Measurements from ENCODE around the gene GRM5. TPM values are rescaled to one million over a fixed set of nuclear protein-coding genes. Genes with fewer than 3 reads are reported as not detected.
"Not testable (repeated sequence)": the region's sequence is repeated elsewhere in the genome, so short reads cannot be mapped to it uniquely, and the experiment has no call there.

GRM5 gene
- total RNA-seq, 1 experiment from 2014 or later, result 0.34 TPM

GRCh38 chr11:88838139-88838538 is 227.6 kb downstream of the GRM5 start:
- peak; percentile 54 for DNase-seq (ENCODE audit: low read depth)

GRCh38 chr11:88835709-88836108 is 230.1 kb downstream of the GRM5 start:
- DNase-seq (ENCODE audit: low read depth), result not testable (repeated sequence)

GRCh38 chr11:88831303-88831890 is 234.4 kb downstream of the GRM5 start:
- DNase-seq (ENCODE audit: low read depth), result no peak

- peak; percentile 14 for DNase-seq (ENCODE audit: low read depth)
Observed at GRCh38 chr11:88827018-88827676, 238.6 kb downstream of the GRM5 start.

GRCh38 chr11:88819616-88820015 is 246.2 kb downstream of the GRM5 start:
- no peak for DNase-seq (ENCODE audit: low read depth)

GRCh38 chr11:88818978-88819377 is 246.8 kb downstream of the GRM5 start:
- no peak for DNase-seq (ENCODE audit: low read depth)

GRCh38 chr11:88815505-88815904 is 250.3 kb downstream of the GRM5 start:
- DNase-seq (ENCODE audit: low read depth), result no peak

- DNase-seq (ENCODE audit: low read depth), result no peak
Observed at GRCh38 chr11:88814076-88814475, 251.7 kb downstream of the GRM5 start.

- no peak for DNase-seq (ENCODE audit: low read depth)
Observed at GRCh38 chr11:88813233-88813915, 252.4 kb downstream of the GRM5 start.

GRCh38 chr11:88810420-88811097 is 255.2 kb downstream of the GRM5 start:
- no peak for DNase-seq (ENCODE audit: low read depth)

GRCh38 chr11:88809126-88809525 is 256.7 kb downstream of the GRM5 start:
- no peak for DNase-seq (ENCODE audit: low read depth)

- DNase-seq (ENCODE audit: low read depth), result no peak
Observed at GRCh38 chr11:88807349-88807748, 258.4 kb downstream of the GRM5 start.

- no peak for DNase-seq (ENCODE audit: low read depth)
Observed at GRCh38 chr11:88806410-88806809, 259.4 kb downstream of the GRM5 start.

GRCh38 chr11:88801484-88802123 is 264.2 kb downstream of the GRM5 start:
- no peak for DNase-seq (ENCODE audit: low read depth)

GRCh38 chr11:88799771-88800500 is 265.8 kb downstream of the GRM5 start:
- no peak for DNase-seq (ENCODE audit: low read depth)

GRCh38 chr11:88790182-88790581 is 275.6 kb downstream of the GRM5 start:
- DNase-seq (ENCODE audit: low read depth), result no peak

GRCh38 chr11:88779577-88779976 is 286.2 kb downstream of the GRM5 start:
- DNase-seq (ENCODE audit: low read depth), result peak; percentile 87

GRCh38 chr11:88770475-88771079 is 295.2 kb downstream of the GRM5 start:
- DNase-seq (ENCODE audit: low read depth), result no peak

- DNase-seq (ENCODE audit: low read depth), result no peak
Observed at GRCh38 chr11:88744140-88744539, 321.6 kb downstream of the GRM5 start.

- DNase-seq (ENCODE audit: low read depth), result no peak
Observed at GRCh38 chr11:88739524-88739923, 326.3 kb downstream of the GRM5 start.

Data from HT1080 (cell line).